Measurements from ENCODE around the gene CERT1. TPM values are rescaled to one million over a fixed set of nuclear protein-coding genes. Genes with fewer than 3 reads are reported as not detected.
"Not testable (repeated sequence)": the region's sequence is repeated elsewhere in the genome, so short reads cannot be mapped to it uniquely, and the experiment has no call there.

Gene CERT1, protein sequence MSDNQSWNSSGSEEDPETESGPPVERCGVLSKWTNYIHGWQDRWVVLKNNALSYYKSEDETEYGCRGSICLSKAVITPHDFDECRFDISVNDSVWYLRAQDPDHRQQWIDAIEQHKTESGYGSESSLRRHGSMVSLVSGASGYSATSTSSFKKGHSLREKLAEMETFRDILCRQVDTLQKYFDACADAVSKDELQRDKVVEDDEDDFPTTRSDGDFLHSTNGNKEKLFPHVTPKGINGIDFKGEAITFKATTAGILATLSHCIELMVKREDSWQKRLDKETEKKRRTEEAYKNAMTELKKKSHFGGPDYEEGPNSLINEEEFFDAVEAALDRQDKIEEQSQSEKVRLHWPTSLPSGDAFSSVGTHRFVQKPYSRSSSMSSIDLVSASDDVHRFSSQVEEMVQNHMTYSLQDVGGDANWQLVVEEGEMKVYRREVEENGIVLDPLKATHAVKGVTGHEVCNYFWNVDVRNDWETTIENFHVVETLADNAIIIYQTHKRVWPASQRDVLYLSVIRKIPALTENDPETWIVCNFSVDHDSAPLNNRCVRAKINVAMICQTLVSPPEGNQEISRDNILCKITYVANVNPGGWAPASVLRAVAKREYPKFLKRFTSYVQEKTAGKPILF
- total RNA-seq: 14.0 and 24.7 TPM in 2 replicates

DNA sequence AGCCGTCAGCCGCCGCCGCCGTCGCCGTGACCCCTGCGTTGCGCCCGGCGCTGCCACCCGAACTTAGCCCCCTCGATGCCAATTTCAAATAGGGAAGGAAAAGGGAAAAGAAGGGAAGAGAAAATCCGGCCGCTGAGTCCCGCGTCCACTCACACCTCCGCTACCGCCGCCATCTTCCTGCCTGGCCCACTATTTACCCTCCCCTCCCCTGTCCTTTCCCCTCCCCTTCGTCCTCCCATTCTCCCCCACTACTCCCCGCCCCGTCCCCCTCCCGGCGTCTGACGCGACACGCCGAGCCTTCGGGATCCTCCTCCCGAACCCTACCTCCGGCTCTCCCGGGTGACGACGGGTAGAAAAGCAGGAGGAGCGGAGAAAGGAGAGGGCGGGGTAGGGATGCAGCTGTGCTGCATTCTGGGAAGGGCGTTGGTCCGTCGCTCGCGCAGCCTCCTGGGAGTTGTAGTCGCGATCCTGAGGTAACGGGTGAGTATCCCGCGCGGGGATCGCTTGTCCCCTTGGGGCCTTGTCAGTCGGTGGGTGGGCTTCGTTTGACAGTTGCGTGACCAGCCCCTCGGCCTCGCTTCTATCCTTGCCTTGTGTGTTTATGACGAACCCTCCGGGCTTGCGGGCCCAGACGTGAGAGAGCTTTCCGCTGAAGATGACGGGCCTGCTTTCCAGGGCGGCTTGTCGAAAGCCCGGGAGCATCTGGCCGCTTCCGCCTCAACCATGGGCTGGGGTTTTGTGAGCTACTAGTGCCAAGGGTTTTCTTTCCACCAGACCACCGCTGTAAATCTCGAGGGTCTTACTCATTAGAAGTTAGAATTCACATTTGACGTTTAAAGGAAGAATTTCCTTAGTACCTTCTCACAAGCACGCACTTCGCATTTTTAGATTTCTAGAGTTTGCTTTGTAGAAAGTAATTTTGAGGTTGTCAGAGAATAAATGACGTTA is at the start of gene CERT1, which contains the start of gene POLK:
CERT1 (minus strand) TSS at position 195 of the 948 bp plus-strand sequence. CDS start 422 bp downstream, outside the sequence.
POLK (plus strand) TSS at position 457 of the 948 bp plus-strand sequence.
- peak; percentile 96 for DNase-seq (ENCODE audit: low read depth, low spot score)

DNA sequence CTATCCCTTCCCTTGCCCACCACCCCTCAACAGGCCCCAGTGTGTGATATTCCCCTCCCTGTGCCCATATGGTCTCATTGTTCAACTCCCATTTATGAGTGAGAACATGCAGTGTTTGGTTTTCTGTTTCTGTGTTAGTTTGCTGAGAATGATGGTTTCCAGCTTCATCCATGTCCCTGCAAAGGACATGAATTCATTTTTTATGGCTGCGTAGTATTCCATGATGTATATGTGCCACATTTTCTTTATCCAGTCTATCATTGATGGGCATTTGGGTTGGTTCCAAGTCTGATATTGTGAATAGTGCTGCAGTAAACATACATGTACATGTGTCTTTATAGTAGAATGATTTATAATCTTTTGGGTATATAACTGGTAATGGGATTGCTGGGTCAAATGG is 49.2 kb upstream of the CERT1 start:
- DNase-seq (ENCODE audit: low read depth, low spot score): not testable (repeated sequence)

DNA sequence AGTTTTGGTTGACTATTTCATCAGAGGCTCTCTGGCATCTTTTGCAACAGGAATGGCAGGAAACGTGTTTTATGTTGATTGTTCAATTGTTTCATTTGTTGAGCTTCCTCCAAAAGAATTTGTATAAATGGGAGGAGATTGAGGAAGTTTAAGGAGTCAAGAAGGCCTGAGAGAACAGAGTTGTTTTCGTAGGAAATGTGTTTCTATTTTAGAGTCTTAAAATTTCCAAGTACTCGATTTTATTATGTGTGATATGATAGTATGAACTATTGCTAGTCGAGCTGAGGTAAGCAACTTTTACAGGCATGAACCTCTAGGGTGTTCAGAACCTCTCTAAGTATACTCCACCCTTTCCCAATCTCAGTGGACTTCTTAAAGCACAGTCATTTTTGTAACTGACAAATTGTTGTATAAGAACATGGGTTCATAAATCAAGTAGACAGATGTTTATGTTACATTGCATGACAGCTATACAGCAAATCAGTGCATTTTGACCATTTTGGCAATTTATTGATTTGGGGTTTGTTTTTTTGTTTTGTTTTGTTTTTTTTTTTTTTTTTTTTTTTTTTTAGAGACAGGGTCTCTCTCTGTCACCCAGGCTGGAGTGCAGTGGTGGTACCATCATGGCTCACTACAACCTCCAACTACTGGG is 47.7 kb upstream of the CERT1 start:
- peak; percentile 67 for DNase-seq (ENCODE audit: low read depth, low spot score)

DNA sequence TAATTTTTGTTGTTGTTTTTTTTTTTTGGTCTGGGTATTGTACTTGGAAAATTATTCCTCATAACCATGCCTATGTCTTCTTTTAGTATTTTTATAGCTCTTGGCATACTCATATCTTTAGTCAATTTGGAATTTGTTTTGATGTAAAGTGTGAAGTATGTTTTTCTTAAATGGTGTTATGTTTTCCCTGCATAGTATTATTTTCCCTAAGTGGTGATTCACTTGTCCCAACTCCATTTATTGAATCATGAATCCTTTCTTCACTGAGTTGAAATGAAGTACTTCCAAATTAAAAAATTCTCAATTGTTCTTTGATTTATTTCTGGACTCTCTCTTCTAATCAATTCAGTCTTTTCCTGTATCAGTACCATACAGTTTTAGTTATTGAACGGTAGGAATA is 46.8 kb upstream of the CERT1 start:
- no peak for DNase-seq (ENCODE audit: low read depth, low spot score)

DNA sequence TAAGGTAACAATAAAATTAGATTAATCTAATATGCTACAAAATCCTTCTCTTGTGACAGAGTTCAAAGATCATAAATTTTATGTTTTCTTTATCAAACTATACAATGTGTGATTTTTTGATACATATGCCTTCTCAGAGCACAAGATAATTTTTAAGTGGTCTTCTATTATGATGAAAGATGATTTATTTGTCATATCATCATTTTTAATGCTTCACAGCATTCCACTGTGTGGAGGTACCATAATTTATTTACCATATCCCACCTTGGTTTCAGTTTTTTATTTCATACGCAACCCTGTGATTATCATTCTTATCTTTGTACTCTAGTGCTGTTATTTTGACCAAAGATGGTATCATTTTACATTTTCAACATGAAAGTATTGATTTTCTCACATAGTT is 41.9 kb upstream of the CERT1 start:
- DNase-seq (ENCODE audit: low read depth, low spot score): no peak

DNA sequence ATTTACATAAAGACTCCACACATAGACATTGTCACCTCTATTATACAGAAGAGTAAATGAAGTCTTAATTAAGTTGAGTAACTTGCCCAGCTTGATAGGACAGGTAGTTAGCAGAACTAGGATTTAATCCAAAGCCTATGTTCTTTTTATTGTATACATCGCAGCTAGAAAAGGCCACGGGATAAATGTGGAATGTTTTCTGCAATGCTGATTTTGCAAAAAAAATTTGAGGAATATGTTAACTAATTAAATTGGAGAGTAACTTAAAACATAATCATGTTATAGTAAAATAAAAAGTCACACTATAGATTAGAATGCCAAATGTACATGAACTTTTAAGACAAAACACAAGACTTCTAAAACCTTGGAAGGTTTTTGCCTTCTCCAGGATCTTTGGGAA is 41.3 kb upstream of the CERT1 start:
- DNase-seq (ENCODE audit: low read depth, low spot score): no peak

DNA sequence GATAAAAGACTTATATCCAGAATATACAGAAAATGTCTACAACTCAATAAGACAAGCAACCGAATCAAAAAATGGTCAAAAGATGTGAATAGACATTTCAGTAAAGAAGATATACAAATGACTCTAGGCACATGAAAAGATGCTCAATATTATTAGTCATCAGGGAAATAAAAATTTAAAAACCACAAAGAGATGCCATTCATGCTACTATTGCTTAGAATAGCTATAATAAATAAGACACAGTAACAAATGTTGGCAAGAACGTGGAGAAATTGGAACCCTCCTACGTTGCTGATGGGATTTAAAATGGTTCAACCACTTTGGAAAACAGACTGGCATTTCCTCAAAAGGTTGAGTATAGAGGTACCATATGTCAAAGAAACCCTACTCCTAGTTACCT is 40.0 kb upstream of the CERT1 start:
- no peak for DNase-seq (ENCODE audit: low read depth, low spot score)

DNA sequence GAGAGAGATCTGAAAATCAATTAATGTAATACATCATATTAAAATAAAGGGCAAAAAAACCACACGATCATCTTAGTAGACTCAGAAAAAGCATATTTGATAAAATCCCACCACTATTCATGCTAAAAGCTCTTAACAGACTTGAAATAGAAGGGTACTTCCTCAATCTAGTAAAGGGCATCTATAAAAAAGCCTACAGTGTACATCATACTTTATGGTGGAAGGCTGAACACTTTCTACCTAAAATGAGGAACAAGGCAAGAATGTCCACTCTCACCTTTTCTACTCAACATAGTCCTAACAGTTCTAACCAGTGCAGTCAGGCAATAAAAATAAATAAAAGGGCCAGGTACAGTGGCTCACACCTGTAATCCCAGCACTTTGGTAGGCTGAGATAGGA is 39.2 kb upstream of the CERT1 start:
- no peak for DNase-seq (ENCODE audit: low read depth, low spot score)

DNA sequence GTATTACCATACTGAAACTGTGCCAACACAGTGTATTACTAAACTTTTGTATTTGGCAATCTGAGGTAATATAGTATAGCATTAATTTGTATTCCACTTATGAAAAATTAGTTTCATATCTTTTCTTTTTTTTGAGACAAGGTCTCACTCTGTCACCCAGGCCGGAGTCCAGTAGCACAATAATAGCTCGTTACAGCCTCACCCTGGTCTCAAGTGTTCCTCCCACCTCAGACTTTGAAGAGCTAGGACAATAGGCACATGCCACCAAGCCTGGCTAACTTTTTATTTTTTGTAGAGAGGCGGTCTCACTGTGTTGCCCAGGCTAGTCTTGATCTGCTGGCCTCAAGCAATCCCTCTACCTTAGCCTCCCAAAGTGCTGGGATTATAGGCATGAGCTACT is 36.4 kb upstream of the CERT1 start:
- DNase-seq (ENCODE audit: low read depth, low spot score): no peak

DNA sequence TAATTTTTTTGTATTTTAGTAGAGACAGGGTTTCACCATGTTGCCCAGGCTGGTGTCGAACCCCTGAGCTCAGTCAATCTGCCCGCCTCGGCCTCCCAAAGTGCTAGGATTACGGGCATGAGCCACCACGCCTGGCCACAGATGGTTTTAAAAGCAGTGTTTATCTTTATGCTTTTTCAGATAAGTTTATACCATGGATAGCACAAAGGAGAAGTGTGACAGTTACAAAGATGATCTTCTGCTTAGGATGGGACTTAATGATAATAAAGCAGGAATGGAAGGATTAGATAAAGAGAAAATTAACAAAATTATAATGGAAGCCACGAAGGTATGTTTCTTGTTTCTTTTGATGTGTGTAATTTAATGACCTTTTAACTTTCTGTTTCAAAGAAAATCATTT is 35.4 kb upstream of the CERT1 start:
- DNase-seq (ENCODE audit: low read depth, low spot score): no peak

DNA sequence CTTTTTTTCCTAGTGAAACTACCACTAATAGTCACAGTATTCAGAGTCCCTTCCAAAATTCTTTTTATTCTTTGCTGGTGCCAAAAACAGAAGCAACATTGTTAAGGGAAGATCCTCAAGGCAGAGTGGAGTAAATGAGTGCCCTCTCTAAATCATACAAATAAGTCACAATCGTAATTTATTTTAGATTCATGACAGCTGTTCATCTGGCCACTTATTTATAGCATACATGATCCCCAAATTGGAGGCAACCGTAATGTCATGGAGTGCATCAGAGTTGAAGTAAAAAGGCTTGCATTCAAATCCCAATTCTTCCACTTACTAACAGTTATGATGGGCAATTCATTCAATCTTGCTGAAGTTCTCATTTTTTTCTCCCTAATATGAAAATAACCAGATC is 33.7 kb upstream of the CERT1 start:
- no peak for DNase-seq (ENCODE audit: low read depth, low spot score)

DNA sequence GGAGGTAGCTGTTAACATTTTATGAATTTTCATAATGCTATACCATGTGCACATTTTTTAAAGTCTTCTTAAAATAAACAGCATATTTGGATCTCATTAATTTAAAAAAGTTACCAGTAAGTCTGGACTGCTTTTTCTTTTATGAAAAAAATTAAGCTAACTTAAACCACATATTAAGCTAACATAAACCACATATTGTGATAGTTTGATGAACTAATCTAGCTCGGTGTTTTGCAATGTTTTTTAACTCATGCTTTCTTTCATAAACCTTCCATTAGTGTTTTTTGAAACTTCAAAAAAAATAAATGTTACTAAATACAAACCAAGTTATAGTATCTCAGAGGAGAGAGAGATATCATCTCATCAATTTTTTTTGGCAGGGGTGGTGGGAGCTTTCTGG is 26.8 kb upstream of the CERT1 start:
- DNase-seq (ENCODE audit: low read depth, low spot score): no peak

DNA sequence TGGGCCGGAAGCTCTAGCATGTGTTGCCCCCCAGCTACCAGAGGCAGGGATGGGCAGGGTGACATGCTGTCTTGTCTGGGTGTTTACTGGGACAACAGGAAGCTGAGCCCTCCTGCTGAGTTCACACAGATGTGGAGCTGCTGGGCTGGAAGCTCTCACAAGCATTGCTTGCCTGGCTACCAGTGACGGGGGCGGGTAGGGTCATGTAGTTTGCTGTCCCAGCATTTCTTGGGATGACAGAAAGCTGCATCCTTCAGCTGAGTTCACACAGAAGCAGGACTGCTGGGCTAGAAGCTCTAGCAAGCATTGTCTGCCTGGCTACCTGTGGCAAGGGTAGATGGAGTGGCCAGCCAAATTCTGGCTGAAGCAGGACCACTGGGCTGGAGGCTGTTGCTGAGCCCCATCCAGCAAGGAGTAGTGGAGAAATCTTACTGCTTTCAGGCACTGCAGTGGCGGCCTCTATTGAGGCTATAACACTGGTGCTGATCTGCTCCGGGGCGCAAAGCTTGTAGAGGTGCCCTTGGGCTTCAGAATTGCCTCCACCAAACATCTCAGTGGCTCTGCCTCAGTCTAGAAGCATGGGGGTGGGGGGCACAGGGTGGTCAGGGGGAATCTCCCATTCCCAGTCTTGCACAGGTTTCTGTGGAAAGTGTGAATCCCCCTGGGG is 25.4 kb upstream of the CERT1 start:
- no peak for DNase-seq (ENCODE audit: low read depth, low spot score)

DNA sequence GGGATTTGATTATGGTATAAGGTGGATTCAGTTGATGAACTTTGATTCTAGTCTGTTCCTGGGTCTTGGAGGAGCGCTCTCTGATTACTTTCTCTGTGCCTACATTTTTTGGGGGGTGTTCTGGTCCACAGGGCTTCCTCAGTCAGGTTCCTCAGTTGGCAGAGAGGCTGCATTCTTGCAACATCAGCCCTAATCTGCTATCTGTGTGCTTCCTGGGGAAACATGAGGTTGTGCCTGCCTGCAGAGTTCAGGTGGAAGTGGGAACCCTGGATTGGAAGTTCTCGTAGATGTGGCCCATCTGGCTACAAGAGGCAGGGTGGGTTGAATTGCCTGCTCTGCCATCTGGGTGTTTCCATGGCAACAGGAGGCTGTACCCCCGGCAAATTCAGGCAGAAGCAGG is 24.7 kb upstream of the CERT1 start:
- no peak for DNase-seq (ENCODE audit: low read depth, low spot score)

DNA sequence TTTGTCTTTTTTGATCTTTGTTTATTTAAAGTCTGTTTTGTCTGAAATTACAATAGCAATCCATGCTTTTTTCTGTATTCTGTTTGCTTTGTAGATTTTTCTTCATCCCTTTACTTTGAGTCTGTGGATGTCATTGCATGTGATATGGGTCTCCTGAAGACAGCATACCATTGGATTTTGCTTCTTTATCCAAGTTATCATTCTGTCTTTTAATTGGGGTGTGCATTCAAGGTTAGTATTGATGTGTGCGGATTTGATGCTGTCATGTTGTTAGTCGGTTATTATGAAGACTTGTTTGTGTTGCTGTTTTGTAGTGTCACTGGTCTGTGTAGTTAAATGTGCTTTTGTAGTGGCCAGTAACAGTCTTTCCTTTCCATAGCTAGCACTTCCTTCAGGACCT is 23.3 kb upstream of the CERT1 start:
- DNase-seq (ENCODE audit: low read depth, low spot score): no peak

DNA sequence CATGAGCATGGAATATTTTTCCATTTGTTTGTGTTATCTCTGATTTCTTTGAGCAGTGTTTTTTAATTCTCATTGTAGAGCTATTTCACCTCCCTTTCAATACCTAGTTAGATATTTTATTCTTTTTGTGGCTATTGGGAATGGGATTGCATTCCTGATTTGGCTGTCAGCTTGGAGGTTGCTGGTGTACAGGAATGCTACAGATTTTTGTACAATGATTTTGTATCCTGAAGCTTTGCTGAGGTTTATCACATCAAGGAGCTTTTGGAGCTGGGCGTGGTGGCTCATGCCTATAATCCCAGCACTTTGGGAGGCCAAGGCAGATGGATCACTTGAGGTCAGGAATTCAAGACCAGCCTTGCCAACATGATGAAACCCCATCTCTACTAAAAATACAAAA is 22.3 kb upstream of the CERT1 start:
- not testable (repeated sequence) for DNase-seq (ENCODE audit: low read depth, low spot score)

DNA sequence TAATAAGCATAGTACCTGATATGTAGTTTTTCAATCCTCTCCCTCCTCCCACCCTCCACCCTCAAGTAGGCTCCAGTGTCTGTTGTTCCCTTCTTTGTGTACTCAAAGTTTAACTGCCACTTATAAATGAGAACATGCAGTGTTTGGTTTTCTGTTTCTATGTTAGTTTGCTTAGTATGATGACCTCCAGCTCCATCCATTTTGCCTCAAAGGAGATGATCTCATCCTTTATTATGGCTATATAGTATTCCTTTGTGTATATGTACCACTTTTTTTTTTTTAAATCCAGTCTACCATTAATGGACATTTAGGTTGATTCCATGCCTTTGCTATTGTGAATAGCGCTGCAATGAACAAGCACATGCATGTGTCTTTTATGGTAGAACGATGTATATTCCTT is 20.8 kb upstream of the CERT1 start:
- no peak for DNase-seq (ENCODE audit: low read depth, low spot score)

DNA sequence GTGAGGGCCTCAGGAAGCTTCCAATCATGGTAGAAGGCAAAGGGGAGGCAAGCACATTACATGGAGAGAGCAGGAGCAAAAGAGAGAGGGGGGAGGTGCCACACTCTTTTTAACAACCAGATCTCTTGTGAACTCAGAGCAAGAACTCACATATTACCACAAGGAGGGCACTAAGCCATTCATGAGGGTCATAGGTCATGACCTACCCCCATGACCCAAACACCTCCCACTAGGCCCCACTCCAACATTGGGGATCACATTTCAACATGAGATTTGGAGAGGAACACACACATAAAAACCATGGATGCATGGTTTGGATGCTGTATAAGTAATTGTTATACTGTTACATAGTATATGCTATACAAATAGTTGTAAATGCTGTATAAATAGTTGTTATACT is 17.8 kb upstream of the CERT1 start:
- DNase-seq (ENCODE audit: low read depth, low spot score): no peak

DNA sequence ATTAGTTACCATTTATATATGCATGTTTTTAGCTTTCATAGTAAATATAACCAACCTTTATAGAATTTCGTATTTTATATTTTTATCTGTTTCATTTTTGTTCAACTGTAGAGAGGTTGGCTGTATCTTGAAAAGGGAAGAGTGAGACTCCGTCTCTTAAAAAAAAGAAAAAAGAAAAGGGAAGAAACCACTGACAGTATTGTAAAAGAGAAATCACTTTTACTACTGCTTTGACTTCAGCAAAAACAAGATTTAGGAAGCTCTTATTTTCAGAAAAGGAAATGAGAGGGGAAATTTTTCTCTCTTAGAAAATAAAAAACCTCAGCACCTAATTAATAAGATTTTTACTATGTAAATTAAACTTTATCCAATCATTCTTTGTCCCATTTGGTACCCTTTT is 14.6 kb upstream of the CERT1 start:
- no peak for DNase-seq (ENCODE audit: low read depth, low spot score)

DNA sequence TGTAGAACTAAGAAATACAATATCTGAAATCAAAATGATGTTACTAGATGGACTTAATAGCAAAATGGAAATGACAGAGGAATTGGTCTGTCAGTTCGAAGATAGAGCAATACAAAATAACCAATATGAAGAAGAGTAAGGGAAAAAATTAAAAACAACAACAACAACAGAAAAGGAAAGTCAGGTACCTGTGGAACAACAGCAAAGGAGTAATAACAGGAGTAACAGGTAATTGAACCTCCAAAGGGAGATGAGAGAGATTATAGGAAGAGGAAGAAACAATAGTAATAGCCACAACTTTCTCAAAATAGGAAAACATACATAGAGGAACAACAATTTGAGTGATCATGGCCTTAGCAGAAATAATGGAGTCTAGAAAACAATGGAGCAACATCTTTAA is 13.9 kb upstream of the CERT1 start:
- DNase-seq (ENCODE audit: low read depth, low spot score): no peak

DNA sequence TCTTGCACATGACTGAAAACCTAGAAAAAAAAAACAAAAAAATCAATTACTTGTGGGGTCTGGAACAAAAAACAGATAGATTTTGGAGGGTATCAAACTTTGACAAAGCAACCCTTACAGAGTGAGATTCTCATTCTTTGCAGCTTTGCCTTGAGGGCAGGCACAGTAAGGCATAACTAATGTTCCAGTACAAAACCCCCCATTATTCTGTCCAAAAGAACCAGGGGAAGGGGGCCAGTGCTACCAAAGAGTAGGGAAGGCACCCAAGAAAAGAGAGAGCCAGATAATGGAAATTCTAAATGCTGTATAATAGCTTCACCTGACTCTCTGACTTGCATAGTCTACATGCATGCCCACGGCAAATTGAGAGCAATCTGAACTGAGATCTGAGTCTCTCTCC is 13.2 kb upstream of the CERT1 start:
- DNase-seq (ENCODE audit: low read depth, low spot score): no peak
